HG03175 (cell line): Measurements from ENCODE around the gene NGF.

Experiments used
- ATAC-seq: cut with Tn5 transposase; IDR thresholded peaks from one replicate; pipeline ENCODE4 v1.9.1; 2021; ENCODE audit warnings: mild to moderate bottlenecking, moderate library complexity; ENCODE audit not compliant: unreplicated experiment

Gene NGF

GRCh38 chr1:115337276-115337632 is 795 bp downstream of the NGF start:
- no peak for ATAC-seq

GRCh38 chr1:115336741-115337140 is 1.3 kb downstream of the NGF start:
- ATAC-seq: no peak

GRCh38 chr1:115332813-115333608 is 5.0 kb downstream of the NGF start:
- ATAC-seq: no peak

- ATAC-seq: no peak
Observed at GRCh38 chr1:115331558-115332331, 6.3 kb downstream of the NGF start.

GRCh38 chr1:115330480-115331013 is 7.5 kb downstream of the NGF start:
- ATAC-seq: no peak

- ATAC-seq: no peak
Observed at GRCh38 chr1:115329965-115330364, 8.1 kb downstream of the NGF start.

GRCh38 chr1:115327270-115327669 is 10.8 kb downstream of the NGF start:
- ATAC-seq: no peak

GRCh38 chr1:115326419-115326818 is 11.6 kb downstream of the NGF start:
- no peak for ATAC-seq

- ATAC-seq: no peak
Observed at GRCh38 chr1:115325874-115326273, 12.2 kb downstream of the NGF start.

- no peak for ATAC-seq
Observed at GRCh38 chr1:115324649-115325420, 13.2 kb downstream of the NGF start.

- ATAC-seq: no peak
Observed at GRCh38 chr1:115323366-115324004, 14.6 kb downstream of the NGF start.

GRCh38 chr1:115322631-115323030 is 15.4 kb downstream of the NGF start:
- ATAC-seq: no peak

- no peak for ATAC-seq
Observed at GRCh38 chr1:115320377-115320776, 17.7 kb downstream of the NGF start.

GRCh38 chr1:115319706-115320105 is 18.3 kb downstream of the NGF start:
- no peak for ATAC-seq

GRCh38 chr1:115317101-115318012 is 20.7 kb downstream of the NGF start:
- ATAC-seq: no peak

GRCh38 chr1:115314765-115315164 is 23.3 kb downstream of the NGF start:
- no peak for ATAC-seq

- ATAC-seq: no peak
Observed at GRCh38 chr1:115314092-115314491, 24.0 kb downstream of the NGF start.

- ATAC-seq: no peak
Observed at GRCh38 chr1:115313182-115313581, 24.9 kb downstream of the NGF start.

- ATAC-seq: no peak
Observed at GRCh38 chr1:115312742-115313141, 25.3 kb downstream of the NGF start.

GRCh38 chr1:115311474-115311989 is 26.5 kb downstream of the NGF start:
- ATAC-seq: no peak
